ENCODE measurements around the gene TRAPPC10.

GRCh38 chr21:43969115-43969444 is 43.0 kb upstream of the TRAPPC10 start:
- no peak for TF ChIP-seq TCF12 (IDR thresholded peaks at IDR 0.05)
- TF ChIP-seq RAD21 (IDR thresholded peaks at IDR 0.05; ENCODE audit: low read length): no peak
